Activated CD8-positive, alpha-beta memory T cell treated with anti-CD3 and anti-CD28 coated beads, Interleukin-2, amount 50 U/mL, for 48 hours (primary cell): ENCODE measurements around the gene SOX8.
"Not testable (repeated sequence)": the region's sequence is repeated elsewhere in the genome, so short reads cannot be mapped to it uniquely, and the experiment has no call there.

Experiments used
- DNase-seq: peaks from one replicate; pipeline ENCODE4 v3.0.0-alpha.2; 2020

Gene SOX8

GRCh38 chr16:981695-982144, at the start of gene SOX8:
Gene SOX8, plus strand, starts transcription at chr16:981770. Its CDS starts 153 bp downstream, at chr16:981923.
- DNase-seq, result no peak

- no peak for DNase-seq
Observed at GRCh38 chr16:932831-933330, 48.7 kb upstream of the SOX8 start.

- DNase-seq, result no peak
Observed at GRCh38 chr16:933581-933980, 48.0 kb upstream of the SOX8 start.

- no peak for DNase-seq
Observed at GRCh38 chr16:934178-934577, 47.4 kb upstream of the SOX8 start.

- DNase-seq, result no peak
Observed at GRCh38 chr16:935684-936083, 45.9 kb upstream of the SOX8 start.

GRCh38 chr16:937311-937710, 44.3 kb upstream of the SOX8 start:
- DNase-seq, result no peak

GRCh38 chr16:937723-938122, 43.8 kb upstream of the SOX8 start:
- no peak for DNase-seq

GRCh38 chr16:938136-938535, 43.4 kb upstream of the SOX8 start:
- no peak for DNase-seq

GRCh38 chr16:938752-939151, 42.8 kb upstream of the SOX8 start:
- DNase-seq, result no peak

GRCh38 chr16:939311-939710, 42.3 kb upstream of the SOX8 start:
- no peak for DNase-seq

GRCh38 chr16:939941-940340, 41.6 kb upstream of the SOX8 start:
- DNase-seq, result no peak

- no peak for DNase-seq
Observed at GRCh38 chr16:942436-943060, 39.0 kb upstream of the SOX8 start.

GRCh38 chr16:943971-944370, 37.6 kb upstream of the SOX8 start:
- no peak for DNase-seq

- DNase-seq, result no peak
Observed at GRCh38 chr16:945271-946047, 36.1 kb upstream of the SOX8 start.

- DNase-seq, result no peak
Observed at GRCh38 chr16:946048-946395, 35.5 kb upstream of the SOX8 start.

- no peak for DNase-seq
Observed at GRCh38 chr16:947255-947921, 34.2 kb upstream of the SOX8 start.

- DNase-seq, result not testable (repeated sequence)
Observed at GRCh38 chr16:947922-948303, 33.7 kb upstream of the SOX8 start.

- DNase-seq, result not testable (repeated sequence)
Observed at GRCh38 chr16:948767-949166, 32.8 kb upstream of the SOX8 start.

GRCh38 chr16:950733-951573, 30.6 kb upstream of the SOX8 start:
- DNase-seq, result not testable (repeated sequence)

- DNase-seq, result no peak
Observed at GRCh38 chr16:951660-952301, 29.8 kb upstream of the SOX8 start.

GRCh38 chr16:952321-952720, 29.2 kb upstream of the SOX8 start:
- no peak for DNase-seq

GRCh38 chr16:953818-954217, 27.8 kb upstream of the SOX8 start:
- DNase-seq, result not testable (repeated sequence)
